HG03354 (cell line): ENCODE results near the gene MAP4K4.

Source experiments
- ATAC-seq: cut with Tn5 transposase; IDR thresholded peaks from one replicate; pipeline ENCODE4 v1.9.1; 2021; ENCODE audit warnings: mild to moderate bottlenecking; ENCODE audit not compliant: unreplicated experiment, poor library complexity, severe bottlenecking

The MAP4K4 gene

GRCh38 chr2:101718479-101718878 is 21.0 kb downstream of the MAP4K4 start:
- ATAC-seq: no peak

DNA sequence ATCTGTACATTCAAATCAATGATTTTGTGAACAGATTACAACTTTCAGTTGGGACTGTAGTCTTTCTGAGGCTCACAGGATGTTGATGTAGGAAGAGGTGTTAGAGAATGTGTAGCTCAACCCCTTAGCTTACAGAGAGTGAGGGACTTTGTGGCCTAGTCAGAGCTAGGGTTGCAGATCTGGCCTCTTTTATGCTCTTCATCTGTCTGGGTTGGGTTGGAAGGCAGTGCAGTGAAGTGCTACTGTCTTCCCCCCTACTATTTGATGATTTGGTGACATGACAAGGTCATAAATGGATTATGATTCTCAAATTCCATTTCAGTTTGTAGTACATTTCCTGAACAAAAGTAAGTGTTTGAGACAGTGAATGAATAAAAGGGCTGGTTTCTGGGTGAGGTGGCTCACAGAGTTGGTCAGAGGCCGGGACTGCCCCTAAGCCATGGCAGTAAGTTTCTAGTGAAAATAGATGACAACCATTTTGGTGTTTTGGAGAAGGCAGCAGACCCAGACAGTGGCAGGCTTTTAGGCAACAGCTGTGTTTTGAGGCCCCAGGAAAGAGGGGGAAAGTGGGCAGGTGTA is 21.6 kb downstream of the MAP4K4 start:
- ATAC-seq: no peak

- no peak for ATAC-seq
Observed at GRCh38 chr2:101720732-101721131, 23.2 kb downstream of the MAP4K4 start.

DNA sequence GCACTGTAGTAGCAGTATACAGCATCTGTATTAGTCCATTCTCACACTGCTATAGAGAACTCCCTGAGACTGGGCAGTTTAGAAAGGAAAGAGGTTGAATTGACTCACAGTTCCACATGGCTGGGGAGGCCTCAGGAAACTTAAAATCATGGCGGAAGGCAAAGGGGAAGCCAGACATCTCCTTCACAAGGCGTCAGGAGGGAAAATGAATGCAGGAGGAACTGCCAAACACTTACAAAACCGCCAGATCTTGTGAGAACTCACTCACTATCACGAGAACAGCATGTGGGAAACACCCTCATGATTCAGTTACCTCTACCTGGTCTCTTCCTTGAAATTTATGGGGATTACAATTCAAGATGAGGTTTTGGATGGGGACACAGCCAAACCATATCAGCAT is 25.4 kb downstream of the MAP4K4 start:
- ATAC-seq: no peak

DNA sequence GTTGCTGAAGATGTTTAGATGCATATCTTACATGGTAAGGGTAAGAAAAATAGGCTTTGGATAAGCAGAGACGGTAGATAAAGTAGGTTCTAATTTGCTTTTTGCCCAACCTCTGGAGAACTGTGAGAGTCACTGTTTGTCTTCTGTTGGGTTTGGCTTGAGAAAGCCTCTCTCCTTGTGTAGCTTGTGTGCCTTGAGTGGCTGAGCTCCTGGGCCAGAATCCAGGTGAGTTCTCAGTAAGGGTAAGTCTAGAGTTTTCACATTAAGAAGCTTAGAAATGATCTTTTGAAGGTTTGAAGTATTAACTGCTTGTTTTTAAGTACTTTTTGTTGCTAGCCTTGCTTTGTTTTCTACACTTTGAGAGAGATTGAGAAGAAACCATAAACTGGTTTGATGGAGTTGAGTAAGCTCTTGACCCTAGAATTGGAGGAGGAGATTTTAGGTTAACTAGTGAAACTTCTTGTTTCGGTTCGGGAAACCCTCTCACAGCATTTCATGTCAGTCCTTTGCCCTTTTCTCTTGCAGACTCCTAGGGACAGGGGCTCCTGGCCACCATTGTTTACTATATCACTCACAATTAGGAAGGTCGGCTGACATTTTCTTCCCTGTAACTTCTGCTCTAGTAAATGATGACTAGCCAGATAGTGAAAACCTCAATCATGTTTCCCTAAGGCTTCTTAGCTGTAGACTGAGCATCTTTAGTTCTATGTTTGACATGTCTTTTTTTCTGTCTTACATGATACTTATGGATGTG is 26.0 kb downstream of the MAP4K4 start:
- ATAC-seq: no peak

- no peak for ATAC-seq
Observed at GRCh38 chr2:101724125-101724474, 26.6 kb downstream of the MAP4K4 start.

GRCh38 chr2:101725038-101725437 is 27.5 kb downstream of the MAP4K4 start:
- ATAC-seq: no peak

DNA sequence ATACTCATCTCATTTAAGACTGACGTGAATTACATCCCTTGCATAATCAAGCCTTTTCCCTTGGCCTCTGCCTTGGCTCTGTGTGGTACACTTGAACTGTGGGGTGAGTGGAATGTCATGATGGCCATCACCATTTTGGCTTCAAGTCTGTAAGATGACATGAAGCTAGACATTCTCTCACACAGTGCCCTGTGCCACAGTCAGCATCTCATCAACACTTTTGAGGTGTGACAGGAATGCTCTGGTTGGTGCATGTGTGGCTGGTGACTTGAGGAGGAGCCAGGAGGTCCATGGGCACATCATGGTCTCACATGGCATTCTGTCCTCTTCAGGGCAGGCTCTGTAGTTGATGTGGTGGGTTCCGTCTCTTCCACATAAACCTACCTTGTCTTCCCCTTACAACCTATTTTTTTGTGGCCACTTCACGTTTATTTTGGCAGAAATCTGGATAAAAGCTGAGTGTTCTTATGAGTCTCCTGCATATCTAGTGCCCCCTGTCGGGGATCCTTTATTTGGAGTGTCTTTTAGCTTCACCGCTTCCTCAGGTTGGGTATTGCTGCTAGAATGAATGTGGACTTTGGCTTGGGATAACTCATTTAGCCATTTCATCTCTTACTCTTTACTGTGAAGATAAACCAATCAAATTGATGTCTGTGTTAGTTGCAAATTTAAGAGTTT is 28.1 kb downstream of the MAP4K4 start:
- no peak for ATAC-seq

GRCh38 chr2:101728865-101729264 is 31.4 kb downstream of the MAP4K4 start:
- no peak for ATAC-seq

DNA sequence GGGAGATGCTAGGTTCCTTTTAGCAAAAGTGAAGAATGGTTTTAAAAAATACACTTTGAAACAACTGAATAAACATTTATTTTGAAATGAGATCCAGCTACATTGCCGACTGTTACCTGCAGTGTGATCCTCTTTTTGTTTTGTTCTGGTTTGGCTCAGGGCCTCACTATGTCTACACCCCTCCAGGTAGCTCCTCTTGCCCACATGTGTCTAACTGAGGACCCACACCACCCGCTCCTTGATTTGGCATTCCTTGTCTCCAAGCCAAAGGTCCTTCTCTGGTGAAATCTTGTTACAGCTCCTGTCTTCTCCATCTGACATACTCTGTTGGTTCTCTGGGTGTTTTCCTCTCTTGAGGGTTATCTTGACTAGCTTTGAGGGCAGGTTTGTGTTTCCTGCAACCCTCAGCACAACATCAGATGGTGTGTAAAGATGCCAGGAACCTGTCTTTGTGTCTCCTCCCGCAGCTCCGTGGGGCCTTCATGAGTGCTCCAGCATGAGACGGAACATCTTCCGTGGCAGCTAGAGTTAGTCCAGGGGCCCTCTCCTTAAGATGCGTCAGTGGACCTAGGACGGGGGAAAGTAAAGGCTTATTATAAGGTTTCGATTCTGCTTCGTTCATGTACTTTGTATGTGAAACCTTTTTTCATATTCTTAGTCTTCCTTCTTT is 32.1 kb downstream of the MAP4K4 start:
- ATAC-seq: no peak

DNA sequence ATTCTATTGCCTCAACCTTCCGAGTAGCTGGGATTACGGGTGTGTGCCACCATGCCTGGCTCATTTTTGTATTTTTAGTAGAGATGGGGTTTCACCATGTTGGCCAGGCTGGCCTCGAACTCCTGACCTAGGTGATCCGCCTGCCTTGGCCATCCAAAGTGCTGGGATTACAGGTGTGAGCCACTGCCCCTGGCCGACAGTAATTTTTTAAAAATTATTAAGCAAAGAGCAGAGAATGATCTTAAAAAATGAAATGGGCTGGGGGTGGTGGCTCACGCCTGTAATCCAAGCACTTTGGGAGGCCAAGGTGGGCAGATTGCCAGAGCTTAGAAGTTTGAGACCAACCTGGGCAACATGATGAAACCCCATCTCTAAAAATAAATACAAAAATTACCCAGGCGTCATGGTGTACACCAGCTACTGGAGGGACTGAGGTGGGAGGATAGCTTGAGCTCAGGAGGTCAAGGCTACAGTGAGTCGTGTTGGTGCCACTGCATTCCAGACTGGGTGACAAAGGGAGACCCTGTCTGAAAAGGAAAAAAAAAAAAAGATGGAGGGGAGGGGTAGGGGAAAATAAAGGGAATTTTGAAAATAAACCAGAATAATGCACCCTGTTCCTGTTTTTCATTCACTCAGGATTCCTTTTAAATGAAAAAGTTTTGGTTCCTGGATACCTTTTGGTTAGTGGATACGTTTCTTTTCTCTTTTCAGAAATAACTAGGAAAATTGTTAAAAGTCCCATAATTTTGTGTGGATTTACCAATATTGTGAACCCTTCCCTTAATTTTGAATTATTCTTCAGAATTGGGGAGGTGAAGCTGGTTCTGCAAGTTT is 33.9 kb downstream of the MAP4K4 start:
- ATAC-seq: no peak

- no peak for ATAC-seq
Observed at GRCh38 chr2:101732199-101732598, 34.7 kb downstream of the MAP4K4 start.

DNA sequence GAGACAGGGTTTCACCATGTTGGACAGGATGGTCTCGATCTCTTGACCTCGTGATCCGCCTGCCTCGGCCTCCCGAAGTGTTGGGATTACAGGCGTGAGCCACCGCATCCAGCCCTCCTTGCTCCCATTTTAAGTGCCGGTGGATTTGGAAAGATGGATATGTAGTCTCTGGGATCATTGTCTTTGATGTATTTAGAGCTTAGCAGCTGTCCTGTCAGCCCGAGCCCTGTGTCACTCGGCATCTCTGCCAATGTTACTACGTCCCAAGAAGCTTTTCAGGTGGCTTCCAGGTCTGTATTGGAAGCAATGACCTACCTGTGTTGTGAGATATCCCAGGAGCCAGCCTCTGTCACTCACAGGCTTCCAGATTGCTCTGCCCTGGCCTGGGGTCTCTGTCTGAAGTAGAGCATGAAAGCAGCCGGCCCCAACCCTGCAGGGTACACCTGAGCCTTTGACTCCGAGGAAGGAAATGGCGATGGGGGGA is 35.3 kb downstream of the MAP4K4 start:
- no peak for ATAC-seq

DNA sequence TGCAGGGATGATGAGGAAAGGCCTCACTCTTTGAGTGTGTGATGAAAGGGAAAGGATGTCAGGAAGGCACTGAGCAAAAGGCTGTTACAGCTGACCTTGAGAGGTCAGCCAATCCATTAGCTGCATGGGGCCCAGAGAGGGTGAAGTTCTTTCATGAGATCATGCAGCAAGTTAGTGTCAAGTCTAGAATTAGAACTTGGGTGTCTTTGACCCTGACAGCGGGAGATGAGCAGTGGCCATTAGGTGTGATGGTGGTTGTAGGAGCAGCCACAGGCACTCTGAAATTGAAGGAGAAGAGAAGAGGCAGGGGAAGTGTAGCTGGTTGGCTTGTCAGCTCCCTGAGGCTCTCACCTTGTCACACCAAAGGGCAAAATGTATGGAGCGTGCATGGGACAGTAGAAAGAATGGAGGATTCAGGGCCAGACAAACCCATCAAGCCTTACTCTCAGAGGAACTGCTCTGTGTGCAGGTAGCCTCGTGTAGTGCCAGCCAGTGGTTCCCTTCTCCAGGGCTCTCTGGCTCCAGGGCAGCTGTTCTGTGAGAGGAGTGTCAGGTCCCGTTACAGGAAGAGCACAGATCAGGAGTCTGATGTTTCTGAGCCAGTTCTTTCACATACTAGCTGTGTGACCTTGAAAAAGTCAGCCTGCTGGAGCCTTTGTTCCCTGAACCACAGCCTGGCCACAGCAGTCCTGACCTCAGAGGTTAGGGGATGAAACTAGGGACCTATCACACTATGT is 35.9 kb downstream of the MAP4K4 start:
- ATAC-seq: no peak

GRCh38 chr2:101734505-101735165 is 37.1 kb downstream of the MAP4K4 start:
- ATAC-seq: no peak

DNA sequence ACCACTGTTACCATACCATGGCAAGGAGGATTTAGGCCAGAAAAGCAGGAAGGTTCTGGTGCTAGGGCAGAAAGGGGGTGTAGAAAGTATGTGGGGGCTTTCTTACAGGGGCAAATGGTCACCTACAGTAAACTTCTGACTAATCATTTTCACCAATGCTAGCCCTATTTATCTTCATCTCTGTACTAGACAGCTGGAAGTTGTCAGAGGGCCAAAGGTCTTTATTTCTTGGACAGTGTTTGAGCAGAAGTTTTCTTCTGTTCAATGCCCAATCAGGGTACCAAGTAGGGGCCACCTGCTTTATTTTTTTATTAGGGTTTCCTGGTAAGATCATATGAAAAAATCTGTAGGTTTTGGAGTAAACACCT is 37.6 kb downstream of the MAP4K4 start:
- no peak for ATAC-seq

- ATAC-seq: no peak
Observed at GRCh38 chr2:101736233-101736632, 38.7 kb downstream of the MAP4K4 start.

- ATAC-seq: no peak
Observed at GRCh38 chr2:101736861-101737291, 39.4 kb downstream of the MAP4K4 start.
